Lower leg skin (tissue), 3 donors: Measurements from ENCODE around the gene STIL.

ENCODE experiments used
- CTCF ChIP-seq, 3 donors: fragments of 450-650 bp; IDR thresholded peaks; one replicate each; pipeline ENCODE4 v1.5.1; 2016; ENCODE audit warnings: antibody characterized with exemption in 3 of 3, mild to moderate bottlenecking in 3 of 3, moderate library complexity in 2 of 3
- POLR2A ChIP-seq, 2 donors: fragments of 450-650 bp; IDR thresholded peaks; one replicate each; pipeline ENCODE4 v1.6.1; 2016 to 2017; ENCODE audit warnings: antibody characterized with exemption in 2 of 2, mild to moderate bottlenecking in 1 of 2, moderate library complexity in 1 of 2

GRCh38 chr1:47313915-47314664 lies at the start of gene STIL:
- TF ChIP-seq CTCF (IDR thresholded peaks at IDR 0.05) (no peak), POLR2A (IDR thresholded peaks at IDR 0.05) (peak in 1 of 2 donors; percentile 8)
